Measurements from ENCODE around the gene LSG1. TPM values are rescaled to one million over a fixed set of nuclear protein-coding genes. Genes with fewer than 3 reads are reported as not detected.

Gene LSG1
- total RNA-seq, 1 experiment from 2014 or later: 81.3 TPM

GRCh38 chr3:194671511-194671899 lies 486 bp downstream of the LSG1 start:
- intact Hi-C loops (cut with micrococcal nuclease; ENCODE audit: unreplicated experiment): loop anchor here (5.0 kb wide), 1 partner anchor 851 kb away; no protein-coding TSS in a partner anchor
- H3K27ac ChIP-seq (ENCODE audit: low read depth, low read length, poor library complexity, severe bottlenecking): peak overlapping the region; percentile 99
- no peaks in the 10 kb centered on the region for H3K27me3 ChIP-seq (replicated peaks; ENCODE audit: insufficient read depth, low read depth, low read length, poor library complexity)
- peaks cover 17% of the 10 kb centered on the region for H3K4me1 ChIP-seq (ENCODE audit: insufficient read depth, low read length, poor library complexity, severe bottlenecking)
- peak; percentile 73 for TF ChIP-seq CTCF (conservative IDR thresholded peaks at IDR 0.05; ENCODE audit: low read depth, low read length)
- no peak for TF ChIP-seq EZH2 (IDR thresholded peaks at IDR 0.05; ENCODE audit: borderline replicate concordance, low read depth, low read length, poor library complexity, severe bottlenecking)
- BruUV-seq (replicated peaks): TSS peak; percentile 69
- no peaks in the 10 kb centered on the region for H3K9me3 ChIP-seq (ENCODE audit: low read depth, low read length, poor library complexity, severe bottlenecking)
- peaks cover 5% of the 10 kb centered on the region for H3K36me3 ChIP-seq (ENCODE audit: insufficient read depth, low read length, poor library complexity, severe bottlenecking)
- peak overlapping the region; percentile 72 for H3K4me3 ChIP-seq (ENCODE audit: low read depth, low read length, poor library complexity, severe bottlenecking)
- CTCF ChIA-PET: interaction anchor here (0.5 to 2.6 kb wide), 7 partner anchors 11 to 664 kb away, joined by 3 to 15 read pairs (median 4); partner anchors contain the start of gene XXYLT1
- DNase-seq (ENCODE audit: low spot score): peak; percentile 54
- POLR2A ChIA-PET (ENCODE audit: low non-redundant PET): no interaction called here

- POLR2A ChIA-PET (ENCODE audit: low non-redundant PET): no interaction called here
- peaks cover 23% of the 10 kb centered on the region for H3K36me3 ChIP-seq (ENCODE audit: insufficient read depth, low read length, poor library complexity, severe bottlenecking)
These were observed 4.6 kb downstream of the LSG1 start for GRCh38 chr3:194667363-194667762.

GRCh38 chr3:194664857-194665256 lies 7.1 kb downstream of the LSG1 start:
- TF ChIP-seq CTCF (conservative IDR thresholded peaks at IDR 0.05; ENCODE audit: low read depth, low read length) (no peak), EZH2 (IDR thresholded peaks at IDR 0.05; ENCODE audit: borderline replicate concordance, low read depth, low read length, poor library complexity, severe bottlenecking) (no peak)
- POLR2A ChIA-PET (ENCODE audit: low non-redundant PET): no interaction called here
- CTCF ChIA-PET: no interaction called here
- intact Hi-C loops (cut with micrococcal nuclease; ENCODE audit: unreplicated experiment): no loop called here
- H3K27ac ChIP-seq (ENCODE audit: low read depth, low read length, poor library complexity, severe bottlenecking): no peak overlapping the region
- DNase-seq (ENCODE audit: low spot score): no peak
- no peaks in the 10 kb centered on the region for H3K4me1 ChIP-seq (ENCODE audit: insufficient read depth, low read length, poor library complexity, severe bottlenecking)
- peaks cover 37% of the 10 kb centered on the region for H3K36me3 ChIP-seq (ENCODE audit: insufficient read depth, low read length, poor library complexity, severe bottlenecking)
- BruUV-seq (replicated peaks): no TSS peak
- H3K9me3 ChIP-seq (ENCODE audit: low read depth, low read length, poor library complexity, severe bottlenecking): no peaks in the 10 kb centered on the region
- H3K27me3 ChIP-seq (replicated peaks; ENCODE audit: insufficient read depth, low read depth, low read length, poor library complexity): no peaks in the 10 kb centered on the region
- no peak overlapping the region for H3K4me3 ChIP-seq (ENCODE audit: low read depth, low read length, poor library complexity, severe bottlenecking)

More at GRCh38 chr3:194667363-194667762, 4.6 kb downstream of the LSG1 start:
- TF ChIP-seq CTCF (conservative IDR thresholded peaks at IDR 0.05; ENCODE audit: low read depth, low read length) (no peak), EZH2 (IDR thresholded peaks at IDR 0.05; ENCODE audit: borderline replicate concordance, low read depth, low read length, poor library complexity, severe bottlenecking) (no peak)
- DNase-seq (ENCODE audit: low spot score): no peak
- no peak overlapping the region for H3K4me3 ChIP-seq (ENCODE audit: low read depth, low read length, poor library complexity, severe bottlenecking)
- H3K27ac ChIP-seq (ENCODE audit: low read depth, low read length, poor library complexity, severe bottlenecking): no peak overlapping the region
- no peaks in the 10 kb centered on the region for H3K27me3 ChIP-seq (replicated peaks; ENCODE audit: insufficient read depth, low read depth, low read length, poor library complexity)
- BruUV-seq (replicated peaks): no TSS peak
- H3K9me3 ChIP-seq (ENCODE audit: low read depth, low read length, poor library complexity, severe bottlenecking): no peaks in the 10 kb centered on the region
- intact Hi-C loops (cut with micrococcal nuclease; ENCODE audit: unreplicated experiment): no loop called here
- peaks cover 5% of the 10 kb centered on the region for H3K4me1 ChIP-seq (ENCODE audit: insufficient read depth, low read length, poor library complexity, severe bottlenecking)
- CTCF ChIA-PET: no interaction called here
